ENCODE data around the gene RAPGEF5. TPM values are rescaled to one million over a fixed set of nuclear protein-coding genes. Genes with fewer than 3 reads are reported as not detected.

The RAPGEF5 gene
- total RNA-seq, 4 donors from 2014 or later = 21.2 to 27.0 (median 24.1) TPM

- WGBS = 86% methylated on average over 1 of the region's 1 CpG
- Histone ChIP-seq H3K27me3 (peaks cover 0 to 3% (median 0%) of the 10 kb centered on the region in 4 donors), H3K4me1 (no peaks in the 10 kb centered on the region), H3K36me3 (peaks cover 0 to 19% (median 5%) of the 10 kb centered on the region in 4 donors), H3K9me3 (no peaks in the 10 kb centered on the region), H3K27ac (replicated peaks in 1 of 4) (no peak overlapping the region), H3K4me3 (no peak overlapping the region)
- TF ChIP-seq POLR2A (IDR thresholded peaks at IDR 0.05; ENCODE audit: low read depth) (no peak), EP300 (IDR thresholded peaks at IDR 0.05) (no peak), POLR2AphosphoS5 (IDR thresholded peaks at IDR 0.05) (no peak), CTCF (IDR thresholded peaks at IDR 0.05) (no peak)
- intact Hi-C loops (cut with DNase I) = no loop called here
- no peak for DNase-seq (ENCODE audit: extremely low spot score)
These were observed 171.4 kb downstream of the RAPGEF5 start for GRCh38 chr7:22185559-22185958.

- no peak overlapping the region for H3K27ac ChIP-seq (replicated peaks in 1 of 4)
- no peaks in the 10 kb centered on the region for H3K9me3 ChIP-seq
- no peak for TF ChIP-seq POLR2A (IDR thresholded peaks at IDR 0.05; ENCODE audit: low read depth)
- TF ChIP-seq EP300 (IDR thresholded peaks at IDR 0.05) = no peak
- TF ChIP-seq CTCF (IDR thresholded peaks at IDR 0.05) = no peak
- no peak for TF ChIP-seq POLR2AphosphoS5 (IDR thresholded peaks at IDR 0.05)
- no peaks in the 10 kb centered on the region for H3K27me3 ChIP-seq
- H3K36me3 ChIP-seq = peaks cover 0 to 21% (median 4%) of the 10 kb centered on the region in 4 donors
- H3K4me3 ChIP-seq = no peak overlapping the region
- intact Hi-C loops (cut with DNase I) = no loop called here
- 91% methylated on average over 5 of the region's 5 CpGs for WGBS
- no peaks in the 10 kb centered on the region for H3K4me1 ChIP-seq
- no peak for DNase-seq (ENCODE audit: extremely low spot score)
These were observed 172.3 kb downstream of the RAPGEF5 start for GRCh38 chr7:22184549-22185199.

GRCh38 chr7:22183522-22184280, 173.3 kb downstream of the RAPGEF5 start:
- H3K36me3 ChIP-seq = peaks cover 0 to 21% (median 4%) of the 10 kb centered on the region in 4 donors
- H3K4me1 ChIP-seq = no peaks in the 10 kb centered on the region
- TF ChIP-seq POLR2A (IDR thresholded peaks at IDR 0.05; ENCODE audit: low read depth) = no peak
- no peak for TF ChIP-seq POLR2AphosphoS5 (IDR thresholded peaks at IDR 0.05)
- no peak for TF ChIP-seq CTCF (IDR thresholded peaks at IDR 0.05)
- TF ChIP-seq EP300 (IDR thresholded peaks at IDR 0.05) = no peak
- WGBS = 81% methylated on average over 6 of the region's 6 CpGs
- no peaks in the 10 kb centered on the region for H3K9me3 ChIP-seq
- H3K27ac ChIP-seq (replicated peaks in 1 of 4) = no peak overlapping the region
- H3K27me3 ChIP-seq = no peaks in the 10 kb centered on the region
- DNase-seq (ENCODE audit: extremely low spot score) = no peak
- no peak overlapping the region for H3K4me3 ChIP-seq
- intact Hi-C loops (cut with DNase I) = no loop called here

GRCh38 chr7:22182149-22182548, 174.8 kb downstream of the RAPGEF5 start:
- Histone ChIP-seq H3K4me3 (no peak overlapping the region), H3K27me3 (no peaks in the 10 kb centered on the region), H3K36me3 (peaks cover 0 to 15% (median 0%) of the 10 kb centered on the region in 4 donors), H3K27ac (replicated peaks in 1 of 4) (no peak overlapping the region), H3K4me1 (no peaks in the 10 kb centered on the region), H3K9me3 (no peaks in the 10 kb centered on the region)
- DNase-seq (ENCODE audit: extremely low spot score) = no peak
- WGBS = 64% methylated on average over 4 of the region's 4 CpGs
- TF ChIP-seq EP300 (IDR thresholded peaks at IDR 0.05) (no peak), POLR2AphosphoS5 (IDR thresholded peaks at IDR 0.05) (no peak), CTCF (IDR thresholded peaks at IDR 0.05) (no peak), POLR2A (IDR thresholded peaks at IDR 0.05; ENCODE audit: low read depth) (no peak)
- intact Hi-C loops (cut with DNase I) = no loop called here

Data from esophagus muscularis mucosa (tissue), 4 donors.